ENCODE data around the gene CYP26C1. TPM values are rescaled to one million over a fixed set of nuclear protein-coding genes. Genes with fewer than 3 reads are reported as not detected.

CYP26C1 gene
- total RNA-seq, 1 experiment from 2014 or later: 0.11 TPM

DNA sequence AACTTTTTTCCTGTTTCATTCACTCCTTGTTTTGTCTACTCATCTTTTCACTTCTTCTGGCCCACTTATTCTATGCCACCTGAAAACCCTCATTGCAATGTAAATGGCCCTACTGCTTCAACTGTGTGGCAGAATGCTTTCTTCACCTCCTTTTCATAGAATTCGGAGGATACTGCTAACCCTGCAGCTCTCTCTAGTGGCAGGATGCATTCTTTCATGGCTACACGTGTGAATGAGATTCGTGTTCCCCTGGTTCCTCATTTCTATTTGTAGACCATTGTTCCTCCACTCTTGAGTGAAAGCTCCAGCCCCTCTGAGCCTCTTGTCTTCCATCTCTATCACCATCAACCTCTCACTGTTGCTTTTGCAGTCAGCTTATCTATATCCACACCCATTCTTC is 20.9 kb upstream of the CYP26C1 start:
- no peaks in the 10 kb centered on the region for H3K9me3 Mint-ChIP-seq
- TF ChIP-seq KAT7 (CRISPR knock-in tag; IDR thresholded peaks at IDR 0.05; ENCODE audit: borderline replicate concordance) (no peak), IRF1 (CRISPR knock-in tag; IDR thresholded peaks at IDR 0.05) (no peak), MYBL2 (CRISPR knock-in tag; IDR thresholded peaks at IDR 0.05) (no peak), ZNF396 (CRISPR knock-in tag; IDR thresholded peaks at IDR 0.05; ENCODE audit: borderline replicate concordance) (no peak), ETV6 (CRISPR knock-in tag; IDR thresholded peaks at IDR 0.05) (0 out of 2 replicates have a peak, but pooled peaks have one; percentile 23), CTCF (IDR thresholded peaks at IDR 0.05) (peak; percentile 25; the same call in 1 of the 2 replicates), MLX (CRISPR knock-in tag; IDR thresholded peaks at IDR 0.05) (no peak)
- DNase-seq (ENCODE audit: low spot score) (no peak), ATAC-seq (peak; percentile 96)
- H3K4me1 Mint-ChIP-seq: peaks cover 15% of the 10 kb centered on the region
- H3K27me3 Mint-ChIP-seq (ENCODE audit: low read depth): no peaks in the 10 kb centered on the region
- ChIA-PET POLR2A (no interaction called here), CTCF (interaction anchor here (0.6 to 2.6 kb wide), 11 partner anchors 9 to 318 kb away, joined by 3 to 13 read pairs (median 4); partner anchors contain the start of gene CYP26C1)
- H3K36me3 Mint-ChIP-seq: no peaks in the 10 kb centered on the region
- no peak overlapping the region for H3K4me3 Mint-ChIP-seq
- H3K27ac Mint-ChIP-seq: peak overlapping the region; percentile 55

DNA sequence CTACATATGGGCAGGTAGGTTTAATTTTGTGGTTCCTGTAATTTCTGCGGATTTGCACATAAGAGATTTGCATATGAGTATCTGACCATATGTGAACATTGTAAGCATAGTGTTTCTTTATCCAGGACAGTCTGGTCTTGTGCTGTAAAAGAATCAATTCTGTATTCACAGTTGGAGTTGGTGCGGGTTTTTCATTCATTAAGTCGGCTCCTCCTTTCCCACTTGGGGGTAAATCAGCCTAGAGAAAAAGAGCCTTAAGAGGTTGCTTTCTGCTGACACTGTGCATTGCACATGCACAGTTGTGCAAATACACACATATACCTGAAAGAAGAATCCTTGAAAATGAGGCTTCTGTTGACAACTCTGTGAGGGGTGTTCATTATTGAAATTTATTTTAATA is 6.1 kb upstream of the CYP26C1 start:
- DNase-seq (ENCODE audit: low spot score) (no peak), ATAC-seq (no peak)
- Mint-ChIP-seq H3K4me3 (no peak overlapping the region), H3K4me1 (peaks cover 25% of the 10 kb centered on the region), H3K27ac (no peak overlapping the region), H3K36me3 (no peaks in the 10 kb centered on the region), H3K9me3 (no peaks in the 10 kb centered on the region), H3K27me3 (ENCODE audit: low read depth) (peaks cover 22% of the 10 kb centered on the region)
- TF ChIP-seq ZNF425 (CRISPR knock-in tag; conservative IDR thresholded peaks at IDR 0.05): no peak
- TF ChIP-seq TCF7 (CRISPR knock-in tag; IDR thresholded peaks at IDR 0.05; ENCODE audit: low read depth): no peak
- TF ChIP-seq PRRX2 (CRISPR knock-in tag; IDR thresholded peaks at IDR 0.05): no peak
- TF ChIP-seq ZNF121 (CRISPR knock-in tag; IDR thresholded peaks at IDR 0.05): no peak
- TF ChIP-seq GABPB1 (CRISPR knock-in tag; IDR thresholded peaks at IDR 0.05): no peak
- TF ChIP-seq ARID4B (CRISPR knock-in tag; IDR thresholded peaks at IDR 0.05; ENCODE audit: borderline replicate concordance): no peak
- TF ChIP-seq RELA (CRISPR knock-in tag; IDR thresholded peaks at IDR 0.05; ENCODE audit: borderline replicate concordance): no peak
- TF ChIP-seq IRF1 (CRISPR knock-in tag; IDR thresholded peaks at IDR 0.05): no peak
- TF ChIP-seq, protein P1, sequence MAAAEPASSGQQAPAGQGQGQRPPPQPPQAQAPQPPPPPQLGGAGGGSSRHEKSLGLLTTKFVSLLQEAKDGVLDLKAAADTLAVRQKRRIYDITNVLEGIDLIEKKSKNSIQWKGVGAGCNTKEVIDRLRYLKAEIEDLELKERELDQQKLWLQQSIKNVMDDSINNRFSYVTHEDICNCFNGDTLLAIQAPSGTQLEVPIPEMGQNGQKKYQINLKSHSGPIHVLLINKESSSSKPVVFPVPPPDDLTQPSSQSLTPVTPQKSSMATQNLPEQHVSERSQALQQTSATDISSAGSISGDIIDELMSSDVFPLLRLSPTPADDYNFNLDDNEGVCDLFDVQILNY (CRISPR knock-in tag; IDR thresholded peaks at IDR 0.05): no peak
- no peak for TF ChIP-seq NFE2L1 (CRISPR knock-in tag; IDR thresholded peaks at IDR 0.05)
- no peak for TF ChIP-seq CREB1 (CRISPR knock-in tag; IDR thresholded peaks at IDR 0.05)
- TF ChIP-seq ZNF263 (CRISPR knock-in tag; IDR thresholded peaks at IDR 0.05; ENCODE audit: low read depth): no peak
- no peak for TF ChIP-seq KAT7 (CRISPR knock-in tag; IDR thresholded peaks at IDR 0.05; ENCODE audit: borderline replicate concordance)
- TF ChIP-seq NR1H2 (CRISPR knock-in tag; IDR thresholded peaks at IDR 0.05): no peak
- no peak for TF ChIP-seq NR3C1 (CRISPR knock-in tag; conservative IDR thresholded peaks at IDR 0.05; ENCODE audit: low read depth)
- no peak for TF ChIP-seq FOXK1 (CRISPR knock-in tag; IDR thresholded peaks at IDR 0.05)
- POLR2A ChIA-PET: no interaction called here
- CTCF ChIA-PET: interaction anchor here (1.3 kb wide), 1 partner anchor 11 kb away, joined by 5 read pairs; no protein-coding TSS in a partner anchor

Data from WTC11 (cell line).